Hematopoietic multipotent progenitor cell treated with erythropoietin and hydrocortisone succinate and interleukin-3 and kit ligand, for 4 days (in vitro differentiated cells): ENCODE data around the gene MEGF11.
A peak's percentile ranks its signal among the peaks of the same experiment; 100 is the strongest.

ENCODE experiments used
- DNase-seq: peaks from one replicate; pipeline ENCODE4 v3.0.0-alpha.2; 2015

MEGF11 gene

DNA sequence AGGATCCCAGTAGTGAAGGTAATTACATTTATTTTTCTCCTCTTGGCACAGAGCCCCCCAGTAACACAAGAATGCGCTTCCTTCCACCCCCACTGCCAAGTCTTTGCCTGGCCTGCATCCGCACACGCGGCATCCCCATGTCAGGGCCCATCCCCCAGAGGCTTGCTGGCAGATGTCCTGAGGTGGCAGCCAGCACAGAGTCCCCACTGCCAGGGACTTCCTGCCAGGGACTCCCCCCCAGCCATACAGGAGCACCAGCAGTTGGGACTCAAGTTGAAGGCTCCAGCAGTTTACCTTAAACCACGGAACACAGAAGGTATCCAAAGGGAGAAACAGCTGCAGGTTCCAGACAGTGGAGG, 41.0 kb downstream of the MEGF11 start:
- no peak for DNase-seq

DNA sequence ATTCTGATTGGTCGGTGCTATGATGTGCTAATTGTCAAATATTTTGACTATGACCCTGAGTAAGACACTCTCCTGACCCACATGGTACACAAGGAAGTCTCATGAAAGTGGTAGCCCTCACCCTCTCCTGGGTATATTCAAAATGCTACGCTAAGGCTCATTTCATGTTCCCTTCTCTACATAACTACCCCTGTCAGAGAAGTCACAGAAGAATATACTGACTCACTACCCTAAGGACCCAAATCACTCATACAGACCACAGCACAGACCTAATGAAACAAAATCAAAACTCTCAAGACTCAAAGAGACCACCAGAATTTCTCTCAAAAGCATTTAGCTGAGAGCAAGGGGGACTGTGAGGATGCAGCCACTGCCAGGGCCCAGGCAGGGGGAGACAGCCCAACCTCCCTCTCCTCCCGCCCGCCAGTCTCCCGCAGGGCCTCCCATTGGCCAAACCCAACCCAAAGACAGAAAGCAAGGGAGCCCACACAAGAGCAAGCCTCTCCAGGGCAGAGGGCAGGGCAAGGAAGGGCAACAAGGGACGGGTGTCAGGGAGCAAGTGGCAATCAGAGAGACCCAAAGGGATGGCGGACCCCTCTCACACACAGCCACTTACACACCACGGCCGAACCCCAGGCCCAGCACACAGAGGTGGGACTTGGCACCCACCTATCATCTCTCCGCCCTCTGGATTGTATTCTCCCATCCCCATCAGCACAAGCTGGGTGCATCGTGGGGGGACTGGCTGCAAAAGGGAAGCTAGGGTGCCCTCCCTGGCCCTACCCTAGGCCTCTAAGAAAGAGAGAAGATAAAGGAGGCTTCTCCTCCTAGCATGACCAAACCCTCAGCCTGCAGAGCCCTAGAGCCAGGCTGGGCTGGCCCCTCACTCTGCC, 41.6 kb downstream of the MEGF11 start:
- peak; percentile 9 for DNase-seq

DNA sequence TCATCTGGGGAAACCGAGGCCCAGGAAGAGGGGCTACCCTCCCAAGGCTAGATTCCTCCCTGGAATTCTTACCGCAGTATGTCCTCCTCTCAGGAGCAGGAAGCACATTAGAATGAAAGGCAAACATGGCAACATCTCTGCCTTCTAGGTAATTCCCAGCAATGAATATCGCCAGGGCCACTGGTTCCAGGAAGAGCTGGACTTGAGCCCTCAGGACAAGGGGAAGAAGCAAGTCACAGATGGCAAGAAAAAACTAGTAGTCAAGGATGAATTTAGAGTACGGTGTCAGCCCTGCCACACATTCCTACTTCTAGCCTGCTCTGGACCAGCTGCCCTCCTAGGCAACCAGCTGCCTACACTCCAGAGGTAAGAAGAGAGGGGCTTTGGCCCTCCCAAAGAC, 42.9 kb downstream of the MEGF11 start:
- DNase-seq = no peak

DNA sequence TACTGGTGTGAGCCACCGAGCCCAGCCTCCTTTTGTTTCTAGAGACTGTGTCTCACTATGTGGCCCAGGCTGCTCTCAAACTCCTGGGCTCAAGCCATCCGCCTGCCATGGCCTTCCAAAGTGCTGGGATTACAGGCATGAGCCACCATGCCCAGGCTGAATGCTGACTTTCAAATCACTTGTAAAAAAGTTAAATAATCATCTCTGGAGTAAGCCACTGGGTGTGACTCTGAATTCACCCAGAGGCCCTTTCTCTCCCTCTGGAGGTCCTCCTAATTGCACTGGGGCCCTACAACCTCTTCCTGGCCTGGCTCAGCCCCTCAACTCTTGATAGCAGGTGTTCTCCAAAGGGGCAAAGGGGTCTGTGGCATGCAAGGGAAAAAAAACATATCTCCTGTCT, 54.8 kb downstream of the MEGF11 start:
- DNase-seq = no peak

DNA sequence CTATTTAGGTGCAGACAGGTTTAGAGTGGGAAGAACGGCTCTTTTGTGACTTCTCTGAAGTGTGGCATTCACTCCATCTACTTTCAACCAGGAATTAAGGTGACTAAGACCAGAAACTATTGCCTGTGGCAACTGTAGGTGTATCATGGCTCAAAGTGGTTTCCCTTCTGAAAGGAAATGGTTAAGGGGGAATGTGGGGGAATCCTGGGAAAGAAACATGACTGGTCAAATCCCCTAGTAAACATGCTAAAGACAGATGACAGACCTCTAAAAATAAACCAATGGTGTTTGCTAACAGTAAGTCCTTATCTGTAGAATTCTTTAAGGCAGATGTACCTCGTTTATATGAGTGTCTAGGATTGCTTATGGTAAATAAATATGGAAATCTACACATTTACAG, 56.9 kb downstream of the MEGF11 start:
- DNase-seq = no peak

DNA sequence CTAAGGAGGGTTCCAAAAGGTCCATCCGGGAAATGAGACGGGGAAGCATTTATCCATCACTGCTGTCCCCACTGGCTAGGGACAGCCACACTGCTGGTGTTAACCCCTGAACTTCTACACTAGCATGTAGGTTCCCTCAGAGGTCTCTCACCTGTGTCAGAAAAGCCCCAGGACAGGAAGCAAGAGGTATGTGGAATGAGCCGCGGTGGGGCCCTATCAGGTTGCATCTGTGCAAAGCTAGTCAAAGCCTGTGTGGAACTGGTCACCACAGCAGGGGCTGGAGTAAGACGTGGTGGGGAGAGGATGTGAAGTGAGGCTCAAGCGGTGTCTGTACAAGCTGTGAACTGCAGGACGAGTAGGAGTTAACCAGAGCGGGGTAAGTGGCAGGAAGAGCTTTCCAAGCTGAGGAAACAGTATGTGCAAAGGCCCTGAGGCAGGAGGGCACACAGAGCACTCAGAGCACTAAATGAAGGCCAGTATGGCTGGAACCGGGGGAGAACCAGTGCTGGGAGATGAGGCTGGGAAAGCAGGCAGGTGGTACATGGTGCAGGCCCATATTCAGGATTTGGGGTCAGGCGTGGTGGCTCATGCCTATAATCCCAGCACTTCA, 57.8 kb downstream of the MEGF11 start:
- no peak for DNase-seq

DNA sequence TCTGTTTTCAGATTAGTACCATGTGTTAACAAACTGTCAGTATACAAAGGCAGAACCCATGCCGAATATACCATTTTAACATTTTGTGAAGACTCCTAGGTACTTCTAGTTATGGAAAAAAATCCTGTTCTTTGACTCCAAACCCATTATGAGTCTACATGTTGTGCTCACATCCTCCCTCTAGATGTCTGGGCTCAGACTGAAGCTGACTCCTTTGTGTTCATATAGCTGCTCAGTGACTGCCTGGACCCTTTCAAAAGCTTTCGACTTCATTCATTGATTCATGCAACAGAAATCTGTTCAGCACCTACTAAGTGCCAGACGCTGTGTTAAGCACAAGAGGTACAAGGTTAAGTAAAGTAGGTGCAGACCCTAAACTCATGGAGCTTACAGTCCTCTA, 60.5 kb downstream of the MEGF11 start:
- DNase-seq = no peak

DNA sequence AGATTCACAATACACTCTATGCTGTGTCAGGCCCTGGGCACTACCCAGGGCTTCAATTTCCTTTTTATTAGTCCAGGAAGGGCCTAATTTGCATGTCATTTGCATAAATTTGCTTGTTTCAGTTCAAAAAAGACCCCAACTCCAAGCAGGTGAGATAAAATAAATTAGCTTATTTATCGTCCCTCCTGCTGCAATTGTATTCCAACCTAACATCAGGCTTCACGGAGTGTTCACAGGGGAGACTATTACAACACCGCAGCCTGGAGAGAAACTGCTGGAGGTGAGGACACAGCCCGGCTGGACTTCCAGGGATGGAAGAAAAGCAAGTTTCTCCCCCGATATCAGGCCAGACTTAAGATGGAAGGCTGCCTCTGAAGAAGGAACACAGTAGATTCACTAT, 62.8 kb downstream of the MEGF11 start:
- no peak for DNase-seq

DNA sequence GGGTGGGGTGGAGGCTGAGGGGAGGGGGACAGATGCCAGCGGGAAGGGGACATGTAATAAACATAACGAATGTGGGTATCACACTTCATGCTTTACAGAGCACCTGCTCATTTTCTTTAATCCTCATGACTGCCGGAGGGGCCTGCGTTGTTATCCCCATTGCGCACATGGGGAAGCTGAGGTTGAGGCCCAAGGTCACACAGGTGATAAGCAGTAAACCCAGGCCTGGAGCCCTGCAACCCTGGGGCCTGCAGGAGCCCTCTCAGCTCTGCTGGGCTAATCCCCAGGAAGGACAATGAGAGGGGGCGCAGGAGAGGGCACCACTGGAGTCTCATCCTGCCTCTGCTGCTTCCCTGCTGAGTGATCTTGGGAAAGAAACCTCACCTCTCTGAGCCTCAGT, 64.3 kb downstream of the MEGF11 start:
- no peak for DNase-seq

DNA sequence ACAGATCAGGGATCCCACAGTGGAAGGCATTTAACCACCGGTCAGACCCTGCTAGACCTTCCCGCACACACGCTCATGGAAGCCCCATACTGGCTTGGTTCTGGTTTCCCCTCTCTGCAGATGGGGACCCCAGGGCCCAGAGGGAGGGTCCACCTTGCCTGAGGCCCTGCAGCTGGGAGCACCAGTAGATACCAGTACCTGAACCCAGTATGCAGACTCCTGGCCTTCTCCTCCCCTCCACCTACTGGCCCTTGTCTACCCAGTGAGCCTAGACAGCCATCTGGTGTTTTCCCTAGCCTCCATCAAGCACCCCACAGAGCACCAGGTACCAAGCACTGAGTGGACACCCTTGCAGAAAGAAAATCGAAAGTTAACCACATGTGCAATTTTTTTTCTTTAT, 65.1 kb downstream of the MEGF11 start:
- no peak for DNase-seq

DNA sequence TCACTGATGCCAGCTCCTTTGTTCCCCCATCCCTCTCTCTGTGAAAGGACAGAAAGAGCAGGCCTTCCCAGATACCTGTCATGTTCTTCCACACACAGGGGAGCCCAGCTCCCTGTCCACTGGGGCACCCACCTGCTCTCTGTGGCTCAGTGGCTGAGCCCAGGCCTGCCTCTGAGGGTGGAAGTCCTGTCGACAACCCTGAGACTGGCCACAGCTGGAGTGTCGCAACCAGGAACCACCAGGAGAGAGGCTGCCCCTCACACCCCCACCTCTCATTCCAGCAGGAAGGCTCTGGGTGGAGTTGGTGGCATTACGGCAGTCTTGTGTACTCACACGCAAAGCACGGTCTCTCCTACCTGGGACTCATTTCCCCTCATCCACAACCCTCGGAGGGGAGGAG, 66.3 kb downstream of the MEGF11 start:
- DNase-seq = no peak

DNA sequence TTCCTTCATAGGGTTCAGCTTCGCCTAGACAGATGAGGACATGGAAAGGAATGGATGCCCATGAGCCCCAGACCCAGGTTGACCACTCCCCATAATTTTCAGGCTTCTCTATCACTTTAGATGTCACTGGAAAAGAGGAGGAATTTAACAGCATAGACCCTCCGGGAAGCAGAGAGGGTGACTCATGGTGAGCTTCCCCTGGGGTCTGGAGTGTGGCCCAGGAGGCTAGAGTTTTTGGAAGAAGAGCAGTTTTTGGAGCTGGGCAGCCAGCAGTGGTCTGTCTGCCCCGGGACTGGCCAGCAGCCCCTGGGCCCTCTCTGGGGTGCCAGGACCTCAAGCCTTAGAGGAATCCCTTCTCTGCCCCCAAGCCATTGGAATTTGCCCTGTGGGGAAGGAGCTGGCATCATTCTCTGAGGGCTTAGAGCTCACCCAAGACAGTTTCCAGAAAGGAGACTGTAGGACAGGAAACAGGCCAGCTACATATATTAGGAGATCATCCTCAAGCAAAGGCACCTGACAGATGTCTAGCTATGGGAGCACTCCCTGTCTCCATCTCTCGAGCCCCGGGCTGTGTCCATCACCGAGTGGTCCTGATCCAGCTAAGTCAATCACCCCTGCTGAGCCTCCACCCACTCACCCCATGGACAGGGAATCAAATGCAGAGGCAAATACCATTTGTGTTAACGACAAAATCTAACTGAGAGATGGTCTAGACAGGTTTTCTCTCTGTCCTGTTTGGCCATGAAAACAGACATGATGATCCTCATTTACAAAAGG, 67.3 kb downstream of the MEGF11 start:
- DNase-seq = no peak

DNA sequence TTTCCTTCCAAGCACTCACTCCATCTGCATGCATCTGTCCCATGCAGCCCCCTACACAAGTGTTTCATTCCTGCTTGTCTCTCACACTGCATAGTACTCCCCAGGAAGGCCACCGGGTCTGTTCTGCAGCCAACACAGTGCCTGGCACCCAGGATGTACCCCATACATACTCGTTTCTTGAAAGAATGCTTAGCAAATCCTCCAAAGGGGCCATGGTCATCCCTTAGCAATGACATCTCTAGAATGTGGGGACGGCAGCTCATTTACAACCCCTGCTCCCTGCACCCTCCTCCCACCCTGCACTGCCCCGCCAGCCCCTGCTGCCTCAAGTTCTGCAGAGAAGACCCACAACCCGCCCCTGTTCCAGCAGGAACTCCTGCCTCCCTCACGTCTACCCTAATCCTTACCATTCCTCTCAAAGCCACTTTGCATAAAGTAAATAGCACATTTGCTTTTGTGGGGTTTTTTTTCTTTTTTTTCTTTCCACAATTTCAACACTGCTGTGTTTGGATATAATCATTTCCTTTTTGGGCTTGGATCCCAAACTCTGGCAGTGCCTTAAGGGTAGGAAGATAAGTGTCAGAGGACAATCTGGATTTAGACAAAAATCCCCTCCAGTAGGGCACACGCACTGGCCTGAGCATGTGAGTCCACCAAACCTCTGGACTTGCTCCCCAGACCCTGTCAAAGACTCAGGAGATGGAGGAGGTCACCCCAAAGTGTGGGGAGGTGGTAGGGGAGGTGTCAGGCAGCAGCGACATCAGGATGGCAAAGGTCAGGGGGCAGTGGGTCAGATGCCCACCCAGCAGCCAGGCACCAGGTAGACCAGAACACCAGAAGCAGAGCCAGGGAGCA, 68.4 kb downstream of the MEGF11 start:
- DNase-seq = no peak

DNA sequence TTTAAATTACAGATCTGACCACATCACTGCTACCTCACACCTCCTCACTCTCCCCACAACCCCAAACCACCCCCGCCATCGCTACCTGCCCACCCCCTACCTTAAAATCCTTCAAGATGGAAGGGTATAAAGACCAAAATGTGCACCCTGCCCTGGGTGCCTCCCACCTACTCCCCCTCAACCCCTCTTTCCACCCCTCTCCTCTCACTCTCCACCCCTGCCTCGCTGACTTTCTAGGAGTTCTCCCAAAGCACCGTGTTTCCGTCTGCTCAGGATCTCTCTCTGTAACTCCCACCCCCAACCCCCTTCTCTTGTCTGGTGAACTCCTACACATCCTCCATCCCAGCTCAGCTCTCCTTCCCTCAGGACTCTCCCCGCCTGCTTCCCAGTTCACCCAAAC, 69.1 kb downstream of the MEGF11 start:
- DNase-seq = no peak

DNA sequence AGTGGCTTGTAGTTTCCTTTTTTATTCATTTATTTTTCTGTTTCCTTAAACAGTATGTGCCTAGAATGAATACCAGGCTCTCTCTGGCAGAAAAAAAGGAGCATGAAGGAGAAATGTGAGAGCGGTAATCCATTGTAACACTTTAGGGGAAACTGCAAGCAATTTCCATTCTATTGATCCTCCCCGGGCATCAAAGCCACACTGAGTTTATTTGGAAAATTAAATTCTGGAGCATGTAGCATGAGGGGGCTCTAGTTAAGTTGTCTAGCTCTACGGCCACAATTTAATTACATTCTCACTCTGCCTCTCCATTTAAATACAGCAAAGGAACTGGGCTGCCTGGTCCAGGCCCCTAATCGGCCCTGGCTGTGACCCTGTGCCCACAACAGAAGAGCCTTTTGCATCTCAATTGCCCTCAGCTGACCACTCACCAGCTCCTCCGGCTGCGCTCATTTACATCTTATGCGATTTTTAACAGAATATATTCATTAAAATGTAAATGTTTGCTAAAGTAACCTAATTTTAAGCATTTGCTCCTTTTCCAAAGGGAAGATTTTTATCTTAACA, 72.9 kb downstream of the MEGF11 start:
- DNase-seq = no peak

DNA sequence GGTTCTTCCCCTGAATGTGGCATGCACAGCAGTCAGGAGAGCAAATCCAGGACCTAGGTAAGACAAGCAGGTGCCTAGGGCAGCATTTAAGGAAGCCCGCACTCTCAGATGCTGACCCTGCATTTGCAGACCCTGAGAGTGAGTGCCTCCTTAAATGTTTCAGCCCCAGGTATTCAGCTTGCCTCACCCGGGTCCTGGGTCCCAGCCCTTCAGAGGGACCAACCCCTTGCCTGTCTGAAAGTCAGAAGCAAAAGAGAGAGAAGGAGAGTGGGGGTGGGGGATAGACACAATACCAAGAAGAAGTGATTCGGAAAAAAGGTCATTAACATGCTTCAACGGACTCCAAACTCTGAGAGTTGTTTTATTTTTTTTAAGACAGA, 75.0 kb downstream of the MEGF11 start:
- no peak for DNase-seq

DNA sequence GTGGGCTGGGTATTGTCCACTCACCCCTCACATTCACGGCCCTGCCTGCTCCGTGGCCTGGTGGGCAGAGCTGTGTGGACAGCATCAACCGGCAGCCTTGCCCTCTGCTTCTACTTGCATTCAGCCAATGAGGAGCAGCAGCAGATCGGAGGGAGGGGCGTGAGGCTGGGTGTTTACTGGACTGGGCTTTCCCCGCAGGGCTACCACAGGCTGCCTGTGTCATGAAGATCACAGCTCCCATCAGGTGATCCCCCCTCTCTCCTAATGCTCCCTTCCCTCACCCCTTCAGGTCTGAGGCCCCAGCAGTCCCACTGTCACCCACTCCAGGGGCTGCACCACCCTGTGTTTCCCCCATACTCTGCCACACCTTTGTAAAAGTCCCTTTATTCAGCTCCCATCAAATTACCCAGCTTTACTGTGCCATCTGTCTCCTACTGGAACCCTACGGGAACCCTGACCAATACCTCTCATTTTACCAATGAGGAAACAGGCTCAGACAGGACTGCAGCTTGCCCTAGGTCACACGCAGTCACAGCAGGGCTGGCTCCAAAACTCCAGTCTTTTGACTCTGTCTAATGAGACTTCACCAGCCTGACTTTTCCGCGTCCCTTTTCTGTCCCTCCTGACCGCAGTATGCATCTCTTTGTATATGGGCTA, 81.1 kb downstream of the MEGF11 start:
- DNase-seq = no peak

DNA sequence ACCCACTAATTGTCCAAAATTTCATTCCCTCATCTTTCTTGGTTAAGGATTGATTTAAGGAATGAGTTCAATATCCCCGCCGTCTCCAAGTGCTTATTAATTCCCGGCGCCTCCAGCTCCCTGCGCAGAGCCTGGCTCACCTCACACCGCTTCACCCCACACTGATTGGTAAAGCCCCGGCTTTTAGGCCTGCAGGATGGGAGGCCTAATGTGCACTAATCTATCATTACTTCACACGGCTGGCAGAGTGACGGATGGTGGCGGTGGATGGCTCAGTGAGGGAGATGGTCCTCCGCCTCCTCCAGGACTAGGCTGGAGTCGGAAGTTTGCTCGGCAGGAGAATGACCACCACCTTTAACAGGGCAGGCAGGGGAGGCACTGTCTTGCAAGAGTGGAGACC, 81.7 kb downstream of the MEGF11 start:
- no peak for DNase-seq

DNA sequence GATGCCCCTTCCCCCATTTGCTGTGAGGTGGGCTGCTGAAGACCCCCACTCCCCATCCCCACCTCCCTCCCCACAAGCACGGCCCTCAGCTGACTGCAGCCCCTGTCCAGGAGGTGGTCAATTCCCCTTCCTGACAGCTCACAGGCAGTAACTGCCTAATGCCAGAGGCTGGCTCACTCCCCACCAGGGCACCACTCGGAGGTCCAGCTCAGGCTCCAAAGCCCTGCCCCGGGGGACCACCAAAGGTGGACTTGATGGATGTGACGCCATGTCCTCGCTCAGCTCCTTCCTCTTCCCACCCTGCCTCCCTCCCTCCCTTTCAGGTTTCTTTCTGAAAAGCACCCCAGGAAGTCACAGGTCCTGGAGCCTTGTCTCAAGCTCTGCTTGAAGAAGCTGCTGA, 82.8 kb downstream of the MEGF11 start:
- no peak for DNase-seq

DNA sequence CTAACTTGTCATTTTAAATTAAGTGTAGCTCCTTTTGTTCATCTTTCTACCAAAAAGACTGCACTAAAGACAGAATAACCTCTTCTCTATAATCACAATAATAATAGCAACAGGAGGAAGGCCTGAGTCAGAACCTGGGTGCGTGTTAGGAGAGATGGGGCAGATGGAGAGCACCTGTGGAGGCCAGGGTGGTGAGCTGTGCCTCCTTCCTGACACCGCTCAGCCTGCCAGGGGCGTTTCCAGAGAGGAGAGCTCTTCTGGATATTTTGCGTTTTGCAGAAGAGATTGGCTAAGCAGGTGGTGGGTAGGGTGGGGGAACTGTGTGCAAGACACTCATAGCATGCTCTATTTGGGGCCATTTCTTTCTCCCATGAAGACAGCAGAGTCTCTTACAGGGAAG, 83.5 kb downstream of the MEGF11 start:
- DNase-seq = no peak

DNA sequence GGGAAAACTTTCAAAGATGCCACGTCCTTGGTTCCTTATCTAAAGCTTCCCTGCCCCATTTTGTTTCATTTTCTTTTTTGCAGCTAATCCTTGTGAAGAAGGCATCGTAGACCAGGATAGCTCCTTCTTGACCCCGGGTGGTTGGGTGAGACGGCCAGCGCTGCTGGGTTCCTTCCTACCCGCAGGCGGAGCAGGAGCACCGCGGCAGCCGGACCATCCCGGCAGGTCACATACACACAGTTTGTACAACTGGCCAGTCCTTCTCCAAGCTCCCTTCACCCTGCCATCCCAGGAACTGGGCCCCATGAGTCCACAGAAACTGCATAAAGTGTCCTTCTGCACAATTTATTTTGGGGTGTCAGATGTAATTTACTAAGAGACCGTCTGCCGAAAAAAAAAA, 83.9 kb downstream of the MEGF11 start:
- no peak for DNase-seq

DNA sequence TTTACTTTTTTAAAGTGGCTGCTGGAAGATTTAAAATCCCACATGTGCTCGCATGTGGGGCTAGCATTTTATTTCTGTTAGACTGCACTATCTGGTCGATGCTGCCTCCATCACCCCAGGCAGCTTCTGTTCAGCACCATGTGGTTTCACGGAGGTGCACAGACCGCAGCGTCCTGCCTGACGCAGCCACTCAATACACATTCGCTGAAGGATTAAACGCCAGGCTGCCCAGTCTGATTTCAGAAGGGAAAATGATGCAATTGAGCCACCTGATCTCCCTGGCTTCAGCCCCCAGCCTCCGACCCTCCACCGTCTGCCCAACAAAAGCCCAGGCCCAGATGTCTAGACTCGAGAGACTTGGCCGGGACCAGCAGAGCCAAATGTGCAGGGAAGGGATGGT, 84.5 kb downstream of the MEGF11 start:
- DNase-seq = no peak
